B cell (primary cell): Measurements from ENCODE around the gene FBXL4. TPM values are rescaled to one million over a fixed set of nuclear protein-coding genes. Genes with fewer than 3 reads are reported as not detected.

Experiments
- ATAC-seq: fragments of 200-7000 bp; cut with Tn5 transposase; one replicate; pipeline ENCODE4 v1.10.0; 2021; ENCODE audit warnings: low read depth, mild to moderate bottlenecking, moderate number of reproducible peaks, moderate library complexity
- CTCF ChIA-PET: fragments of 350-600 bp; sonication (Branson Sonifier 250); formaldehyde crosslinking; loops from one replicate; lab custom pipeline; 2021; ENCODE audit warnings: antibody characterized with exemption, inconsistent platforms; lab: Charles Lee
- POLR2A ChIA-PET: fragments of 350-600 bp; sonication (Branson Sonifier 250); formaldehyde crosslinking; loops from one replicate; lab custom pipeline; 2021; ENCODE audit warnings: antibody characterized with exemption; lab: Charles Lee
- DNase-seq: peaks from one replicate; pipeline ENCODE4 v3.0.0; 2013
- H2AFZ ChIP-seq: 2 replicates; pipeline ENCODE4 v1.6.1; 2012; ENCODE audit warnings: mild to moderate bottlenecking, low read depth, low read length; ENCODE audit not compliant: insufficient read depth, poor library complexity, severe bottlenecking
- H3K27ac ChIP-seq, 2 donors: 1 replicate in 1 of 2; 2 replicates in 1 of 2; pipeline ENCODE4 v1.5.1; 2012 to 2013; ENCODE audit warnings: low read length in 2 of 2, mild to moderate bottlenecking in 2 of 2, moderate library complexity in 1 of 2
- H3K27me3 ChIP-seq, 4 experiments: fragments of 200-600 bp in 1 of 4; sonication (generic) in 1 of 4; replicated peaks in 1 of 4; 1 replicate in 2 of 4; 2 replicates in 2 of 4; pipeline versions ENCODE4 v1.6.1 to v1.7.0; 2013 to 2016; ENCODE audit warnings: low read length in 3 of 4, mild to moderate bottlenecking in 2 of 4, mixed read lengths in 1 of 4, moderate library complexity in 1 of 4; ENCODE audit not compliant: insufficient read depth in 4 of 4, control insufficient read depth in 3 of 4; ENCODE audit errors: control extremely low read depth in 1 of 4
- H3K36me3 ChIP-seq, 2 experiments: replicated peaks in 1 of 2; 1 replicate in 1 of 2; 2 replicates in 1 of 2; pipeline versions ENCODE4 v1.6.1 to v1.7.1; 2013; ENCODE audit warnings: low read length in 1 of 2; ENCODE audit not compliant: insufficient read depth in 2 of 2, control insufficient read depth in 1 of 2; ENCODE audit errors: control extremely low read depth in 1 of 2, extremely low read depth in 1 of 2
- H3K4me1 ChIP-seq, 2 donors: fragments of 200-600 bp in 1 of 2; sonication (generic) in 1 of 2; 1 replicate in 1 of 2; 2 replicates in 1 of 2; pipeline versions ENCODE4 v1.5.1 to v1.6.1; 2013 to 2017; ENCODE audit warnings: low read length in 2 of 2; ENCODE audit not compliant: control insufficient read depth in 2 of 2, insufficient read depth in 2 of 2
- H3K4me2 ChIP-seq: replicated peaks from 2 replicates; pipeline ENCODE3; 2012; ENCODE audit warnings: mild to moderate bottlenecking, low read depth, low read length; ENCODE audit not compliant: poor library complexity, severe bottlenecking
- H3K4me3 ChIP-seq, 5 experiments: fragments of 200-600 bp in 1 of 5; sonication (generic) in 1 of 5; 1 replicate in 3 of 5; 2 replicates in 2 of 5; pipeline versions ENCODE4 v1.5.1 to v1.7.0; 2011 to 2016; ENCODE audit warnings: low read length in 4 of 5, mild to moderate bottlenecking in 4 of 5, low read depth in 2 of 5, control low read depth in 1 of 5, moderate library complexity in 1 of 5; ENCODE audit not compliant: insufficient read depth in 1 of 5; ENCODE audit errors: control extremely low read depth in 1 of 5, extremely low read depth in 1 of 5
- H3K79me2 ChIP-seq: fragments of 200-600 bp; sonication (generic); one replicate; pipeline ENCODE4 v1.6.0; 2016; ENCODE audit warnings: low read length; ENCODE audit not compliant: control insufficient read depth, insufficient read depth
- H3K9ac ChIP-seq: fragments of 200-600 bp; sonication (generic); 2 replicates; pipeline ENCODE4 v1.6.1; 2017; ENCODE audit warnings: mild to moderate bottlenecking, low read length, moderate library complexity
- H3K9me3 ChIP-seq, 3 donors: one replicate each; pipeline versions ENCODE4 v1.6.1 to v1.7.1; 2013; ENCODE audit warnings: low read length in 2 of 3; ENCODE audit not compliant: control insufficient read depth in 2 of 3, insufficient read depth in 1 of 3; ENCODE audit errors: control extremely low read depth in 1 of 3
- H4K20me1 ChIP-seq: 2 replicates; pipeline ENCODE4 v1.6.0; 2012; ENCODE audit warnings: mild to moderate bottlenecking, low read length; ENCODE audit not compliant: insufficient read depth, control insufficient read depth, poor library complexity, severe bottlenecking
- H3K27ac Mint-ChIP-seq: one replicate; pipeline ENCODE4 v1.8.0; 2021; ENCODE audit warnings: mixed read lengths
- H3K27me3 Mint-ChIP-seq: one replicate; pipeline ENCODE4 v1.8.0; 2021; ENCODE audit warnings: mixed read lengths
- H3K4me1 Mint-ChIP-seq: one replicate; pipeline ENCODE4 v1.8.0; 2021; ENCODE audit warnings: mixed read lengths
- H3K4me3 Mint-ChIP-seq: one replicate; pipeline ENCODE4 v1.8.0; 2021; ENCODE audit warnings: mixed read lengths
- H3K9me3 Mint-ChIP-seq: one replicate; pipeline ENCODE4 v1.8.0; 2022; ENCODE audit warnings: mixed read lengths; ENCODE audit not compliant: insufficient read depth
- EZH2 ChIP-seq: IDR thresholded peaks from 2 replicates; pipeline ENCODE4 v1.6.1; 2012; ENCODE audit warnings: borderline replicate concordance, low read depth, mild to moderate bottlenecking, moderate library complexity, low read length; ENCODE audit not compliant: insufficient read depth, poor library complexity, severe bottlenecking
- WGBS: methylation state at CpG from one replicate; pipeline ENCODE4 v1.1.5; 2013; ENCODE audit warnings: missing lambda C conversion rate; ENCODE audit not compliant: insufficient coverage; 5-methylcytosine and 5-hydroxymethylcytosine counted together
- intact Hi-C: fragments of 100-400 bp; cut with micrococcal nuclease; formaldehyde crosslinking; loops from one replicate; pipeline ENCODE4 v1.10.0; 2022
- polyA plus RNA-seq: library from polyadenylated mRNA; depleted of rRNA; stranded (reverse); fragments of >200 nt; gene quantifications from 2 replicates; pipeline ENCODE4 v1.2.3, GENCODE V29; 2012
- total RNA-seq, 2 donors: library from RNA; stranded (reverse); fragments of 120-200 nt in 1 of 2; gene quantifications; 1 replicate in 1 of 2; 2 replicates in 1 of 2; pipeline versions ENCODE4 v1.2.3 to v1.2.4, GENCODE V29; 2013 to 2022
- TF ChIP-seq, protein P1 (sequence below): fragments of 200-600 bp; IDR thresholded peaks from one replicate; pipeline ENCODE4 v1.8.0; 2022; ENCODE audit warnings: antibody characterized with exemption, mild to moderate bottlenecking

The FBXL4 gene
- total and polyA plus RNA-seq, 2 donors (not counting 1 experiment from before 2014, with no cell fraction given) = 9.2 to 22.0 TPM

DNA sequence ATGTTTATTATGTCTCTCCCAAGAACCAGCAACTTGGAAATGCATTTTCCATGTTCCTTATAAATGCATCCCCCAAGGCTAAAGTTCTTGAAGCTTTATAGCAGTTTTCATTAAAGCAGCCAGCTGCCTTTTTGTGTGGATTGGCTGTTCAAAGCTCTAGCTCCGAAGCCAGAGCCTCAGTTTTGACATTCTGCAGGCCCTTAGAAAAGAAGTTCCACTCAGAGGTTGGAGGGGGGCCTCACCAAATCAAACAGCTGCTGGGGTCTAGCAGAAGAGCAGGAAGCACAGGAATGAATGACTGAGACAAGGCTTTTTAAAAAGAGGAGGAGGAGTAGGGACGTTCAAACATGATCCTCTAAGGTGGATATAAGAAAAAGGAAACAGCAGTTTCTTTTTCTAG, 117.6 kb downstream of the FBXL4 start:
- H3K4me3 Mint-ChIP-seq = no peak overlapping the region
- ATAC-seq (no peak), DNase-seq (peak; percentile 5)
- intact Hi-C loops = loop anchor here (2.0 to 10.0 kb wide), 2 partner anchors 15 to 1905 kb away; partner anchors contain the start of gene KLHL32
- Histone ChIP-seq H3K27ac (no peak overlapping the region), H3K4me2 (no peak overlapping the region), H3K79me2 (no peaks in the 10 kb centered on the region), H3K9me3 (peaks cover 0 to 57% (median 0%) of the 10 kb centered on the region in 3 donors), H2AFZ (no peak overlapping the region), H4K20me1 (no peaks in the 10 kb centered on the region), H3K27me3 (peaks cover 5 to 95% (median 76%) of the 10 kb centered on the region in 4 experiments), H3K4me1 (peaks cover 50 to 62% of the 10 kb centered on the region in 2 donors), H3K9ac (no peak overlapping the region), H3K36me3 (no peaks in the 10 kb centered on the region), H3K4me3 (no peak overlapping the region)
- 0% methylated on average over 1 of the region's 2 CpGs for WGBS
- no peak for TF ChIP-seq EZH2
- TF ChIP-seq, protein P1, sequence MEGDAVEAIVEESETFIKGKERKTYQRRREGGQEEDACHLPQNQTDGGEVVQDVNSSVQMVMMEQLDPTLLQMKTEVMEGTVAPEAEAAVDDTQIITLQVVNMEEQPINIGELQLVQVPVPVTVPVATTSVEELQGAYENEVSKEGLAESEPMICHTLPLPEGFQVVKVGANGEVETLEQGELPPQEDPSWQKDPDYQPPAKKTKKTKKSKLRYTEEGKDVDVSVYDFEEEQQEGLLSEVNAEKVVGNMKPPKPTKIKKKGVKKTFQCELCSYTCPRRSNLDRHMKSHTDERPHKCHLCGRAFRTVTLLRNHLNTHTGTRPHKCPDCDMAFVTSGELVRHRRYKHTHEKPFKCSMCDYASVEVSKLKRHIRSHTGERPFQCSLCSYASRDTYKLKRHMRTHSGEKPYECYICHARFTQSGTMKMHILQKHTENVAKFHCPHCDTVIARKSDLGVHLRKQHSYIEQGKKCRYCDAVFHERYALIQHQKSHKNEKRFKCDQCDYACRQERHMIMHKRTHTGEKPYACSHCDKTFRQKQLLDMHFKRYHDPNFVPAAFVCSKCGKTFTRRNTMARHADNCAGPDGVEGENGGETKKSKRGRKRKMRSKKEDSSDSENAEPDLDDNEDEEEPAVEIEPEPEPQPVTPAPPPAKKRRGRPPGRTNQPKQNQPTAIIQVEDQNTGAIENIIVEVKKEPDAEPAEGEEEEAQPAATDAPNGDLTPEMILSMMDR = no peak
- H3K27me3 Mint-ChIP-seq = peaks cover 74% of the 10 kb centered on the region
- H3K9me3 Mint-ChIP-seq = no peaks in the 10 kb centered on the region
- peaks cover 44% of the 10 kb centered on the region for H3K4me1 Mint-ChIP-seq
- CTCF ChIA-PET = no interaction called here
- POLR2A ChIA-PET = no interaction called here
- H3K27ac Mint-ChIP-seq = no peak overlapping the region

GRCh38 chr6:98828941-98829411, 118.8 kb downstream of the FBXL4 start:
- no peak for TF ChIP-seq EZH2
- TF ChIP-seq, protein P1 = no peak
- H2AFZ ChIP-seq = no peak overlapping the region
- ATAC-seq (no peak), DNase-seq (peak; percentile 42)
- H3K9ac ChIP-seq = no peak overlapping the region
- H3K36me3 ChIP-seq = no peaks in the 10 kb centered on the region
- Mint-ChIP-seq H3K4me1 (peaks cover 46% of the 10 kb centered on the region), H3K27me3 (peaks cover 76% of the 10 kb centered on the region), H3K4me3 (no peak overlapping the region), H3K27ac (no peak overlapping the region), H3K9me3 (no peaks in the 10 kb centered on the region)
- H3K4me1 ChIP-seq = peaks cover 44 to 61% of the 10 kb centered on the region in 2 donors
- intact Hi-C loops = loop anchor here (5.0 kb wide), 1 partner anchor 783 kb away; no protein-coding TSS in a partner anchor
- H4K20me1 ChIP-seq = no peaks in the 10 kb centered on the region
- WGBS = 17% methylated on average over 1 of the region's 14 CpGs
- peaks cover 0 to 62% (median 0%) of the 10 kb centered on the region in 3 donors for H3K9me3 ChIP-seq
- H3K79me2 ChIP-seq = no peaks in the 10 kb centered on the region
- no peak overlapping the region for H3K4me3 ChIP-seq
- CTCF ChIA-PET = no interaction called here
- peak overlapping the region; percentile 26 for H3K4me2 ChIP-seq
- H3K27me3 ChIP-seq = peaks cover 5 to 97% (median 81%) of the 10 kb centered on the region in 4 experiments
- POLR2A ChIA-PET = no interaction called here
- no peak overlapping the region for H3K27ac ChIP-seq
